ENCODE results near the gene INPP4B.

INPP4B gene

GRCh38 chr4:142036795-142037583 lies 809.1 kb downstream of the INPP4B start:
- H3K27ac ChIP-seq: no peak overlapping the region
- TF ChIP-seq CTCF (conservative IDR thresholded peaks at IDR 0.05): no peak

- TF ChIP-seq CTCF (conservative IDR thresholded peaks at IDR 0.05): no peak
- H3K27ac ChIP-seq: no peak overlapping the region
Observed at GRCh38 chr4:142035566-142035965, 810.5 kb downstream of the INPP4B start.

GRCh38 chr4:142034101-142034500 lies 812.0 kb downstream of the INPP4B start:
- TF ChIP-seq CTCF (conservative IDR thresholded peaks at IDR 0.05): no peak
- H3K27ac ChIP-seq: no peak overlapping the region

GRCh38 chr4:142030010-142030409 lies 816.1 kb downstream of the INPP4B start:
- TF ChIP-seq CTCF (conservative IDR thresholded peaks at IDR 0.05): no peak
- H3K27ac ChIP-seq: no peak overlapping the region

GRCh38 chr4:142021761-142022160 lies 824.3 kb downstream of the INPP4B start:
- TF ChIP-seq CTCF (conservative IDR thresholded peaks at IDR 0.05): no peak

GRCh38 chr4:142021181-142021580 lies 824.9 kb downstream of the INPP4B start:
- H3K27ac ChIP-seq: no peak overlapping the region
- TF ChIP-seq CTCF (conservative IDR thresholded peaks at IDR 0.05): no peak

More at GRCh38 chr4:142021761-142022160, 824.3 kb downstream of the INPP4B start:
- no peak overlapping the region for H3K27ac ChIP-seq

GRCh38 chr4:142016031-142016430 lies 830.1 kb downstream of the INPP4B start:
- TF ChIP-seq CTCF (conservative IDR thresholded peaks at IDR 0.05): no peak
- no peak overlapping the region for H3K27ac ChIP-seq
